H9 (cell line): ENCODE data around the gene TMEM97. TPM values are rescaled to one million over a fixed set of nuclear protein-coding genes. Genes with fewer than 3 reads are reported as not detected.

Experiments used
- DNase-seq: peaks from one replicate; pipeline ENCODE4 v3.0.0-alpha.2; 2017
- H2AFZ ChIP-seq: one replicate; pipeline ENCODE4 v1.6.1; 2013; ENCODE audit warnings: mild to moderate bottlenecking, low read length, control low read depth, moderate library complexity
- H2AK5ac ChIP-seq: 2 replicates; pipeline ENCODE4 v1.6.1; 2013; ENCODE audit warnings: low read length, control low read depth, mixed read lengths; ENCODE audit not compliant: insufficient read length
- H2BK120ac ChIP-seq: one replicate; pipeline ENCODE4 v1.6.1; 2013; ENCODE audit warnings: low read depth, mild to moderate bottlenecking, low read length, control low read depth, inconsistent platforms; ENCODE audit not compliant: poor library complexity, severe bottlenecking
- H2BK12ac ChIP-seq: 2 replicates; pipeline ENCODE4 v1.6.1; 2013; ENCODE audit warnings: low read length, control low read depth, mixed read lengths, low read depth; ENCODE audit not compliant: insufficient read length
- H2BK15ac ChIP-seq: 2 replicates; pipeline ENCODE4 v1.6.1; 2013; ENCODE audit warnings: low read depth, low read length, control low read depth
- H2BK20ac ChIP-seq: one replicate; pipeline ENCODE4 v1.6.1; 2013; ENCODE audit warnings: low read depth, mild to moderate bottlenecking, low read length, control low read depth, inconsistent platforms; ENCODE audit not compliant: poor library complexity, severe bottlenecking
- H2BK5ac ChIP-seq: 2 replicates; pipeline ENCODE4 v1.6.1; 2013; ENCODE audit warnings: low read length, control low read depth, mixed read lengths; ENCODE audit not compliant: insufficient read length
- H3K14ac ChIP-seq: 2 replicates; pipeline ENCODE4 v1.6.1; 2013; ENCODE audit warnings: low read length, control low read depth; ENCODE audit not compliant: insufficient read depth
- H3K18ac ChIP-seq: 2 replicates; pipeline ENCODE4 v1.6.1; 2013; ENCODE audit warnings: low read depth, mild to moderate bottlenecking, mixed read lengths, low read length, control low read depth; ENCODE audit not compliant: insufficient read length
- H3K23ac ChIP-seq: 2 replicates; pipeline ENCODE4 v1.6.1; 2013; ENCODE audit warnings: low read length, control low read depth, mixed read lengths, low read depth; ENCODE audit not compliant: insufficient read length
- H3K23me2 ChIP-seq: 2 replicates; pipeline ENCODE4 v1.6.1; 2013; ENCODE audit warnings: low read depth, mild to moderate bottlenecking, mixed read lengths, low read length, control low read depth; ENCODE audit not compliant: insufficient read length, poor library complexity, severe bottlenecking
- H3K27ac ChIP-seq: 2 replicates; pipeline ENCODE4 v1.5.1; 2013; ENCODE audit warnings: low read length, control low read depth, mixed read lengths, low read depth; ENCODE audit not compliant: insufficient read length
- H3K27me3 ChIP-seq: 2 replicates; pipeline ENCODE4 v1.6.1; 2013; ENCODE audit warnings: low read length, control low read depth, inconsistent platforms; ENCODE audit not compliant: insufficient read depth
- H3K4ac ChIP-seq: 2 replicates; pipeline ENCODE4 v1.6.1; 2013; ENCODE audit warnings: low read depth, mild to moderate bottlenecking, control low read depth, inconsistent platforms, low read length, moderate library complexity
- H3K4me1 ChIP-seq: 2 replicates; pipeline ENCODE4 v1.6.1; 2013; ENCODE audit warnings: low read length, control low read depth, inconsistent platforms; ENCODE audit not compliant: insufficient read depth
- H3K4me2 ChIP-seq: 2 replicates; pipeline ENCODE4 v1.6.1; 2013; ENCODE audit warnings: low read length, control low read depth, mixed read lengths; ENCODE audit not compliant: insufficient read length, insufficient read depth
- H3K56ac ChIP-seq: 2 replicates; pipeline ENCODE4 v1.6.1; 2013; ENCODE audit warnings: low read depth, mild to moderate bottlenecking, mixed read lengths, low read length, control low read depth; ENCODE audit not compliant: insufficient read length
- H3K79me1 ChIP-seq: 2 replicates; pipeline ENCODE4 v1.6.1; 2013; ENCODE audit warnings: low read depth, mild to moderate bottlenecking, moderate library complexity, low read length, control low read depth, inconsistent platforms; ENCODE audit not compliant: insufficient read depth, poor library complexity, severe bottlenecking
- H3K79me2 ChIP-seq: 2 replicates; pipeline ENCODE4 v1.6.1; 2013; ENCODE audit warnings: low read length, control low read depth, inconsistent platforms; ENCODE audit not compliant: insufficient read depth
- H3K9ac ChIP-seq: 2 replicates; pipeline ENCODE4 v1.6.1; 2013; ENCODE audit warnings: low read length, control low read depth, mixed read lengths; ENCODE audit not compliant: insufficient read length; ENCODE audit errors: extremely low read depth
- H3K9me3 ChIP-seq: one replicate; pipeline ENCODE4 v1.6.1; 2013; ENCODE audit warnings: low read depth, low read length, inconsistent platforms; ENCODE audit not compliant: control insufficient read depth
- H3T11ph ChIP-seq: one replicate; pipeline ENCODE4 v1.6.1; 2013; ENCODE audit warnings: mild to moderate bottlenecking, low read length, control low read depth, inconsistent platforms
- H4K20me1 ChIP-seq: one replicate; pipeline ENCODE4 v1.6.1; 2013; ENCODE audit not compliant: control insufficient read depth, insufficient read length, insufficient read depth
- H4K5ac ChIP-seq: 2 replicates; pipeline ENCODE4 v1.6.1; 2013; ENCODE audit warnings: low read depth, mild to moderate bottlenecking, mixed read lengths, low read length, control low read depth; ENCODE audit not compliant: insufficient read length
- H4K8ac ChIP-seq: replicated peaks from 2 replicates; pipeline ENCODE4 v1.6.1; 2013; ENCODE audit warnings: low read length, control low read depth, mixed read lengths, low read depth; ENCODE audit not compliant: insufficient read length
- H4K91ac ChIP-seq: 2 replicates; pipeline ENCODE4 v1.6.1; 2013; ENCODE audit warnings: low read depth, mild to moderate bottlenecking, moderate library complexity, mixed read lengths, low read length, control low read depth; ENCODE audit not compliant: insufficient read length
- H3K27ac Mint-ChIP-seq, 3 experiments: 2 replicates in 2 of 3; 3 replicates in 1 of 3; pipeline ENCODE4 v1.8.0; 2020 to 2021; ENCODE audit warnings: mixed read lengths in 3 of 3, mild to moderate bottlenecking in 1 of 3, moderate library complexity in 1 of 3
- H3K27me3 Mint-ChIP-seq: 2 replicates; pipeline ENCODE4 v1.8.0; 2021; ENCODE audit warnings: low read depth, mild to moderate bottlenecking, moderate library complexity, mixed read lengths
- H3K36me3 Mint-ChIP-seq, 3 experiments: 2 replicates in 2 of 3; 3 replicates in 1 of 3; pipeline ENCODE4 v1.8.0; 2020 to 2021; ENCODE audit warnings: low read depth in 3 of 3, mixed read lengths in 3 of 3; ENCODE audit not compliant: insufficient read depth in 1 of 3
- H3K4me1 Mint-ChIP-seq, 2 experiments: 2 replicates each; pipeline ENCODE4 v1.8.0; 2020; ENCODE audit warnings: mixed read lengths in 2 of 2
- H3K4me3 Mint-ChIP-seq, 2 experiments: 2 replicates in 1 of 2; 3 replicates in 1 of 2; pipeline ENCODE4 v1.8.0; 2020 to 2021; ENCODE audit warnings: mild to moderate bottlenecking in 2 of 2, mixed read lengths in 2 of 2, moderate library complexity in 1 of 2
- H3K9me3 Mint-ChIP-seq, 2 experiments: 2 replicates in 1 of 2; 3 replicates in 1 of 2; pipeline ENCODE4 v1.8.0; 2020; ENCODE audit warnings: mild to moderate bottlenecking in 2 of 2, mixed read lengths in 2 of 2, moderate library complexity in 1 of 2
- WGBS: extraction: QIAGEN DNeasy Blood & Tissue Kit; methylation state at CpG from one replicate; pipeline ENCODE4 v1.1.7; 2013; ENCODE audit warnings: missing lambda C conversion rate, low lambda C conversion rate, mixed read lengths; ENCODE audit not compliant: insufficient read length; ENCODE audit errors: extremely low coverage; 5-methylcytosine and 5-hydroxymethylcytosine counted together
- total RNA-seq: library from RNA; stranded (reverse); gene quantifications from 2 replicates; pipeline ENCODE4 v1.2.1, GENCODE V29; 2021
- TF ChIP-seq, protein P1 (sequence below): fragments of 200-600 bp; sonication (generic); conservative IDR thresholded peaks from 3 replicates; pipeline ENCODE4 v1.8.0; 2021; ENCODE audit warnings: antibody characterized with exemption, mild to moderate bottlenecking

The TMEM97 gene
- total RNA-seq, 1 experiment from 2014 or later: 116 TPM

DNA sequence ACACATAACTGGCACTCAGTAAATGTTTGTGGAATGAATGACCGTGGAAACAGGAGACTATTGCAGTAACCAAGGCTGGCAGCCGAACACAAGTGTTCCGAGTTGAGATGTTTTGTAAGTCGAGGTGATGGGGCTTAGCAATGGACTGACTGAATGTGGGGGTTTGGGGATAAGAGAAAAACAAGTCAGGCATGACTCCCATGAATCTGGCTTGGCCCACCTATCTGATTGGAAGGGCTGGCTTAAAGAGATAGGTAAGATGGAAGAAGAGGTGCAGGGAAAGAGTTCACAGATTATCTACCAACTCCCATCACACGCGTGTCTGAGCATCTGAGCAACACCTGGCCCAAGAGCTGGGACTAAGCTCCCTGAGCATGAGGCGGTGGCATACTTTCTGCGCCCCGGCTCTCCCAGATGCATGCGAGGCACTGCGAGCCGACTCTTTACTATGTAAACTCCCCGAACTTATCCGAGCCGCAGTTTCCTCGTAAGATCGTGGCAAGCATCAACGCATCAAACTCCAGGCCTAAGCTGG is 15.7 kb downstream of the TMEM97 start:
- Mint-ChIP-seq H3K4me3 (peak overlapping the region; percentile 97 to 99), H3K4me1 (peaks cover 19 to 23% of the 10 kb centered on the region in 2 experiments)
- H3K27ac ChIP-seq: no peak overlapping the region

More for the DNA sequence above, 15.7 kb downstream of the TMEM97 start:
- Histone ChIP-seq H4K5ac (no peak overlapping the region), H2BK20ac (no peak overlapping the region), H3K27me3 (no peaks in the 10 kb centered on the region), H3K18ac (peak overlapping the region; percentile 72), H2BK120ac (no peak overlapping the region), H3K56ac (no peak overlapping the region), H3K14ac (peak overlapping the region; percentile 60), H2BK5ac (no peak overlapping the region), H2AK5ac (no peak overlapping the region), H3K4ac (no peak overlapping the region), H2BK12ac (no peak overlapping the region), H4K8ac (no peak overlapping the region), H3K79me1 (no peaks in the 10 kb centered on the region), H3K23me2 (peaks cover 13% of the 10 kb centered on the region), H3K4me1 (peaks cover 9% of the 10 kb centered on the region; the same call in 1 of the 2 replicates), H3K9ac (peak overlapping the region; percentile 49), H3K79me2 (no peaks in the 10 kb centered on the region; the same call in 1 of the 2 replicates), H3K4me2 (peak overlapping the region; percentile 93), H3K9me3 (no peaks in the 10 kb centered on the region), H2AFZ (no peak overlapping the region), H4K91ac (no peak overlapping the region), H2BK15ac (no peak overlapping the region), H3T11ph (no peak overlapping the region), H4K20me1 (no peaks in the 10 kb centered on the region), H3K23ac (no peak overlapping the region)
- H3K36me3 Mint-ChIP-seq: peaks cover 0 to 6% (median 4%) of the 10 kb centered on the region in 3 experiments; a peak in 3 of 7 replicates
- peak overlapping the region in 2 of 3 experiments; percentile 12 to 61; a peak in 6 of 7 replicates for H3K27ac Mint-ChIP-seq
- no peaks in the 10 kb centered on the region for H3K27me3 Mint-ChIP-seq
- DNase-seq: no peak
- no peaks in the 10 kb centered on the region; a peak in 1 of 5 replicates for H3K9me3 Mint-ChIP-seq
- TF ChIP-seq, protein P1, sequence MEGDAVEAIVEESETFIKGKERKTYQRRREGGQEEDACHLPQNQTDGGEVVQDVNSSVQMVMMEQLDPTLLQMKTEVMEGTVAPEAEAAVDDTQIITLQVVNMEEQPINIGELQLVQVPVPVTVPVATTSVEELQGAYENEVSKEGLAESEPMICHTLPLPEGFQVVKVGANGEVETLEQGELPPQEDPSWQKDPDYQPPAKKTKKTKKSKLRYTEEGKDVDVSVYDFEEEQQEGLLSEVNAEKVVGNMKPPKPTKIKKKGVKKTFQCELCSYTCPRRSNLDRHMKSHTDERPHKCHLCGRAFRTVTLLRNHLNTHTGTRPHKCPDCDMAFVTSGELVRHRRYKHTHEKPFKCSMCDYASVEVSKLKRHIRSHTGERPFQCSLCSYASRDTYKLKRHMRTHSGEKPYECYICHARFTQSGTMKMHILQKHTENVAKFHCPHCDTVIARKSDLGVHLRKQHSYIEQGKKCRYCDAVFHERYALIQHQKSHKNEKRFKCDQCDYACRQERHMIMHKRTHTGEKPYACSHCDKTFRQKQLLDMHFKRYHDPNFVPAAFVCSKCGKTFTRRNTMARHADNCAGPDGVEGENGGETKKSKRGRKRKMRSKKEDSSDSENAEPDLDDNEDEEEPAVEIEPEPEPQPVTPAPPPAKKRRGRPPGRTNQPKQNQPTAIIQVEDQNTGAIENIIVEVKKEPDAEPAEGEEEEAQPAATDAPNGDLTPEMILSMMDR: no peak
- WGBS: no CpG with 5 or more reads among the region's 18 CpGs
